ENCODE results near the gene OR2F2.
A peak's percentile ranks its signal among the peaks of the same experiment; 100 is the strongest.

OR2F2 gene

GRCh38 chr7:143901668-143902331 is 33.2 kb upstream of the OR2F2 start, which contains the start of gene TCAF1:
Gene TCAF1 (minus strand): TSS chr7:143902176. CDS start chr7:143876608, 25,568 bp downstream.
- DNase-seq (ENCODE audit: extremely low spot score) = peak; percentile 99
- TF ChIP-seq ZNF384 (IDR thresholded peaks at IDR 0.05) (no peak), L3MBTL2 (conservative IDR thresholded peaks at IDR 0.05) (peak; percentile 53), FOXA1 (IDR thresholded peaks at IDR 0.05) (no peak)
- ChIA-PET CTCF (interaction anchor here (1.2 to 2.6 kb wide), 4 partner anchors 9 to 226 kb away, joined by 4 to 11 read pairs (median 6); no protein-coding TSS in a partner anchor), POLR2A (interaction anchor here (0.6 to 5.4 kb wide), 10 partner anchors 9 to 486 kb away, joined by 3 to 60 read pairs (median 4); no protein-coding TSS in a partner anchor)

GRCh38 chr7:143902332-143902899 is 32.6 kb upstream of the OR2F2 start:
- no peak for DNase-seq (ENCODE audit: extremely low spot score)
- POLR2A ChIA-PET = interaction anchor here (0.6 to 5.4 kb wide), 9 partner anchors 9 to 486 kb away, joined by 3 to 60 read pairs (median 4); no protein-coding TSS in a partner anchor
- CTCF ChIA-PET = interaction anchor here (1.2 to 2.6 kb wide), 2 partner anchors 15 to 226 kb away, joined by 4 to 11 read pairs; no protein-coding TSS in a partner anchor
- TF ChIP-seq L3MBTL2 (conservative IDR thresholded peaks at IDR 0.05) (peak; percentile 50), NFRKB (IDR thresholded peaks at IDR 0.05) (no peak), PKNOX1 (IDR thresholded peaks at IDR 0.05) (no peak), HDGF (IDR thresholded peaks at IDR 0.05; ENCODE audit: borderline replicate concordance) (no peak), TARDBP (IDR thresholded peaks at IDR 0.05) (no peak), ZNF384 (IDR thresholded peaks at IDR 0.05) (no peak), FOXA1 (IDR thresholded peaks at IDR 0.05) (no peak), BHLHE40 (IDR thresholded peaks at IDR 0.05; ENCODE audit: borderline replicate concordance) (no peak)

GRCh38 chr7:143905509-143905908 is 29.5 kb upstream of the OR2F2 start:
- TF ChIP-seq ARNT (IDR thresholded peaks at IDR 0.05) = no peak
- TF ChIP-seq LEF1 (IDR thresholded peaks at IDR 0.05; ENCODE audit: borderline replicate concordance) = no peak
- TF ChIP-seq L3MBTL2 (conservative IDR thresholded peaks at IDR 0.05) = no peak
- no peak for TF ChIP-seq FOXK2 (IDR thresholded peaks at IDR 0.05)
- TF ChIP-seq FOXM1 (IDR thresholded peaks at IDR 0.05; ENCODE audit: borderline replicate concordance) = no peak
- CTCF ChIA-PET = no interaction called here
- POLR2A ChIA-PET = no interaction called here
- DNase-seq (ENCODE audit: extremely low spot score) = no peak

GRCh38 chr7:143906151-143906550 is 28.9 kb upstream of the OR2F2 start:
- ChIA-PET CTCF (no interaction called here), POLR2A (no interaction called here)

GRCh38 chr7:143906895-143907294 is 28.1 kb upstream of the OR2F2 start:
- POLR2A ChIA-PET = no interaction called here
- CTCF ChIA-PET = no interaction called here
- DNase-seq (ENCODE audit: extremely low spot score) = no peak
- TF ChIP-seq ARNT (IDR thresholded peaks at IDR 0.05) (no peak), TARDBP (IDR thresholded peaks at IDR 0.05) (no peak), ZNF384 (IDR thresholded peaks at IDR 0.05) (no peak), NFRKB (IDR thresholded peaks at IDR 0.05) (no peak), FOXM1 (IDR thresholded peaks at IDR 0.05; ENCODE audit: borderline replicate concordance) (no peak), SUZ12 (IDR thresholded peaks at IDR 0.05) (no peak), LEF1 (IDR thresholded peaks at IDR 0.05; ENCODE audit: borderline replicate concordance) (no peak), PKNOX1 (IDR thresholded peaks at IDR 0.05) (no peak), ELF4 (IDR thresholded peaks at IDR 0.05) (no peak), BHLHE40 (IDR thresholded peaks at IDR 0.05; ENCODE audit: borderline replicate concordance) (no peak), L3MBTL2 (conservative IDR thresholded peaks at IDR 0.05) (no peak), HDGF (IDR thresholded peaks at IDR 0.05; ENCODE audit: borderline replicate concordance) (no peak), CTBP1 (IDR thresholded peaks at IDR 0.05; ENCODE audit: borderline replicate concordance) (no peak), SP1 (IDR thresholded peaks at IDR 0.05) (no peak), FOXA1 (IDR thresholded peaks at IDR 0.05) (no peak)

More at GRCh38 chr7:143906151-143906550, 28.9 kb upstream of the OR2F2 start:
- no peak for DNase-seq (ENCODE audit: extremely low spot score)
- TF ChIP-seq BHLHE40 (IDR thresholded peaks at IDR 0.05; ENCODE audit: borderline replicate concordance) (no peak), PKNOX1 (IDR thresholded peaks at IDR 0.05) (no peak), ZNF384 (IDR thresholded peaks at IDR 0.05) (no peak), FOXA1 (IDR thresholded peaks at IDR 0.05) (no peak)

- POLR2A ChIA-PET = no interaction called here
- no peak for TF ChIP-seq CTBP1 (IDR thresholded peaks at IDR 0.05; ENCODE audit: borderline replicate concordance)
- no peak for TF ChIP-seq ZNF384 (IDR thresholded peaks at IDR 0.05)
- TF ChIP-seq FOXK2 (IDR thresholded peaks at IDR 0.05) = no peak
- TF ChIP-seq BHLHE40 (IDR thresholded peaks at IDR 0.05; ENCODE audit: borderline replicate concordance) = no peak
- TF ChIP-seq LEF1 (IDR thresholded peaks at IDR 0.05; ENCODE audit: borderline replicate concordance) = no peak
- no peak for TF ChIP-seq ARNT (IDR thresholded peaks at IDR 0.05)
- CTCF ChIA-PET = no interaction called here
- no peak for DNase-seq (ENCODE audit: extremely low spot score)
These were observed 26.9 kb upstream of the OR2F2 start for GRCh38 chr7:143908120-143908519.

Data from HEK293T (cell line).